Astrocyte (in vitro differentiated cells and primary cell): ENCODE results near the gene SP6. TPM values are rescaled to one million over a fixed set of nuclear protein-coding genes. Genes with fewer than 3 reads are reported as not detected.

Source experiments
- DNase-seq: peaks from one replicate; pipeline ENCODE4 v3.0.0-alpha.2; 2010; ENCODE audit warnings: low read depth
- FAIRE-seq: peaks from 2 replicates; lab custom pipeline; 2011; peaks lifted over from hg19 to GRCh38; lab: Jason Lieb, UNC
- H2AFZ ChIP-seq: 2 replicates; pipeline ENCODE4 v1.6.0; 2012; ENCODE audit warnings: low read depth, low read length, inconsistent platforms
- H3K27ac ChIP-seq: 2 replicates; pipeline ENCODE4 v1.5.1; 2011; ENCODE audit warnings: low read depth, low read length, inconsistent platforms
- H3K27me3 ChIP-seq: 2 replicates; pipeline ENCODE4 v1.6.0; 2011; ENCODE audit warnings: low read length, inconsistent platforms; ENCODE audit not compliant: insufficient read depth
- H3K36me3 ChIP-seq: 2 replicates; pipeline ENCODE4 v1.5.1; 2011; ENCODE audit warnings: low read length, inconsistent platforms; ENCODE audit not compliant: insufficient read depth
- H3K4me1 ChIP-seq: 2 replicates; pipeline ENCODE4 v1.5.1; 2011; ENCODE audit warnings: low read length, inconsistent platforms; ENCODE audit not compliant: insufficient read depth
- H3K4me2 ChIP-seq: 2 replicates; pipeline ENCODE4 v1.6.0; 2012; ENCODE audit warnings: low read length, inconsistent platforms
- H3K4me3 ChIP-seq: 2 replicates; pipeline ENCODE4 v1.5.1; 2011; ENCODE audit warnings: low read depth, mild to moderate bottlenecking, low read length, inconsistent platforms; ENCODE audit not compliant: insufficient read depth
- H3K79me2 ChIP-seq: 2 replicates; pipeline ENCODE4 v1.6.0; 2012; ENCODE audit warnings: mild to moderate bottlenecking, low read length, inconsistent platforms; ENCODE audit not compliant: insufficient read depth
- H3K9ac ChIP-seq: 2 replicates; pipeline ENCODE4 v1.6.0; 2012; ENCODE audit warnings: mild to moderate bottlenecking, low read length, inconsistent platforms
- H3K9me3 ChIP-seq: 2 replicates; pipeline ENCODE4 v1.5.1; 2012; ENCODE audit warnings: low read depth, mild to moderate bottlenecking, low read length, inconsistent platforms; ENCODE audit not compliant: insufficient read depth
- H4K20me1 ChIP-seq: 2 replicates; pipeline ENCODE4 v1.6.0; 2012; ENCODE audit warnings: low read length, inconsistent platforms; ENCODE audit not compliant: insufficient read depth
- H3K27ac Mint-ChIP-seq: one replicate; pipeline ENCODE4 v1.8.0; 2021; ENCODE audit warnings: mild to moderate bottlenecking, mixed read lengths; ENCODE audit not compliant: unreplicated experiment
- H3K27me3 Mint-ChIP-seq: one replicate; pipeline ENCODE4 v1.8.0; 2021; ENCODE audit warnings: low read depth, mixed read lengths; ENCODE audit not compliant: unreplicated experiment
- H3K36me3 Mint-ChIP-seq: one replicate; pipeline ENCODE4 v1.8.0; 2021; ENCODE audit warnings: low read depth, mixed read lengths; ENCODE audit not compliant: unreplicated experiment
- H3K4me1 Mint-ChIP-seq: one replicate; pipeline ENCODE4 v1.8.0; 2021; ENCODE audit warnings: low read depth, mixed read lengths; ENCODE audit not compliant: unreplicated experiment
- H3K4me3 Mint-ChIP-seq: one replicate; pipeline ENCODE4 v1.8.0; 2021; ENCODE audit warnings: mild to moderate bottlenecking, moderate library complexity, mixed read lengths; ENCODE audit not compliant: unreplicated experiment
- H3K9me3 Mint-ChIP-seq: one replicate; pipeline ENCODE4 v1.8.0; 2021; ENCODE audit warnings: mild to moderate bottlenecking, mixed read lengths; ENCODE audit not compliant: unreplicated experiment
- EZH2 ChIP-seq: IDR thresholded peaks from 2 replicates; pipeline ENCODE4 v1.6.1; 2012; ENCODE audit warnings: mild to moderate bottlenecking, low read length, inconsistent platforms; ENCODE audit not compliant: insufficient read depth
- total RNA-seq: library from RNA; stranded (reverse); gene quantifications from 2 replicates; pipeline ENCODE4 v1.2.1, GENCODE V29; 2021
- TF ChIP-seq, protein P1 (sequence below): IDR thresholded peaks from 2 replicates; pipeline ENCODE4 v1.5.1; 2011; ENCODE audit warnings: low read depth, mild to moderate bottlenecking, inconsistent platforms, low read length, moderate library complexity; ENCODE audit not compliant: insufficient read depth

SP6 gene
- total RNA-seq, 1 donor from 2014 or later = 1.6 TPM

DNA sequence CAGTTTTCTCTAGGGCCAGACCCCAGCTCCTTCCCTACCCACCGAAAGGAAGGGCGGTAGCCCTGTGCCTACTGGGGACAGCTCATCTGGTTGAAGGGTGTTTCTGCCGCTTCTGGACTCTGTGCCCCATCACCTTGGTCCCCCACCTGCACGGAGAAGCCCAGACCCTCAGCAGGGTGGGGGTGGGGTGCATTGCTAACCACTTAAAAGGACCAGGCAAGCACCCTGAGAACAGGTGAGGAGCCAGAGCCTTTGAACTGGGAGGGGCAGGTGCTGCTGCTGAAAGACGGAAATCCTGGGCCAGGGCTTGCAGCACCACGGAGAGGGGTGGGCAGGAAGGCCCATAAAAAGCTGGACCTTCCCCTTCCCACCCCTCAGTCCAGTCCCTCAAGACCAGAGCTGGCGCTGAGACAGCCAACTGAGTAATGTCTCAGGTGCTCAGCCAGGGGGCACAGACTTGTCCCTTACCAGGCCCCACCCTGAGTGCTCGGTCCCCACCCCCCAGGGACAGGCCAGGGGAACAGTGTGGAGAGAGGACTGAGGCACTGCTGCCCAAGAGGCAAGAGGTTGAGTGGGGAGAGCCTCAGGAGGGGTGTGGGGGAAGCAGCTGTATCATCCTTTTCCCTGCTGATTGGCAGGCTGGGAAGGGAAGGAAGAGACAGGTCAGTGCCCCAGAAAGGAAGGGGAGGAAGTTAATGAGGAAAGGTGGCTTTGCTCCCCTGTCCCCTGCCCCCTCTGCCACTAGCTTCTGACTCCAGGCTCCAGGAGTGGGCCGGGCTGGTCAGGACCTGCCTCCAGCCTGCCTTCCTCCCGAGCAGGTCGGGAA lies 34.2 kb upstream of the SP6 start:
- Mint-ChIP-seq H3K27me3 (peaks cover 22% of the 10 kb centered on the region), H3K27ac (no peak overlapping the region), H3K9me3 (no peaks in the 10 kb centered on the region), H3K36me3 (no peaks in the 10 kb centered on the region), H3K4me1 (peaks cover 2% of the 10 kb centered on the region), H3K4me3 (no peak overlapping the region)
- Histone ChIP-seq H3K4me2 (no peak overlapping the region), H3K79me2 (no peaks in the 10 kb centered on the region), H3K36me3 (no peaks in the 10 kb centered on the region), H3K9me3 (no peaks in the 10 kb centered on the region), H3K27me3 (peaks cover 7% of the 10 kb centered on the region), H2AFZ (no peak overlapping the region), H4K20me1 (no peaks in the 10 kb centered on the region), H3K4me3 (no peak overlapping the region), H3K9ac (no peak overlapping the region), H3K27ac (no peak overlapping the region), H3K4me1 (no peaks in the 10 kb centered on the region)
- no peak for DNase-seq
- no peak for TF ChIP-seq EZH2
- TF ChIP-seq, protein P1, sequence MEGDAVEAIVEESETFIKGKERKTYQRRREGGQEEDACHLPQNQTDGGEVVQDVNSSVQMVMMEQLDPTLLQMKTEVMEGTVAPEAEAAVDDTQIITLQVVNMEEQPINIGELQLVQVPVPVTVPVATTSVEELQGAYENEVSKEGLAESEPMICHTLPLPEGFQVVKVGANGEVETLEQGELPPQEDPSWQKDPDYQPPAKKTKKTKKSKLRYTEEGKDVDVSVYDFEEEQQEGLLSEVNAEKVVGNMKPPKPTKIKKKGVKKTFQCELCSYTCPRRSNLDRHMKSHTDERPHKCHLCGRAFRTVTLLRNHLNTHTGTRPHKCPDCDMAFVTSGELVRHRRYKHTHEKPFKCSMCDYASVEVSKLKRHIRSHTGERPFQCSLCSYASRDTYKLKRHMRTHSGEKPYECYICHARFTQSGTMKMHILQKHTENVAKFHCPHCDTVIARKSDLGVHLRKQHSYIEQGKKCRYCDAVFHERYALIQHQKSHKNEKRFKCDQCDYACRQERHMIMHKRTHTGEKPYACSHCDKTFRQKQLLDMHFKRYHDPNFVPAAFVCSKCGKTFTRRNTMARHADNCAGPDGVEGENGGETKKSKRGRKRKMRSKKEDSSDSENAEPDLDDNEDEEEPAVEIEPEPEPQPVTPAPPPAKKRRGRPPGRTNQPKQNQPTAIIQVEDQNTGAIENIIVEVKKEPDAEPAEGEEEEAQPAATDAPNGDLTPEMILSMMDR = no peak
- no peak for FAIRE-seq

DNA sequence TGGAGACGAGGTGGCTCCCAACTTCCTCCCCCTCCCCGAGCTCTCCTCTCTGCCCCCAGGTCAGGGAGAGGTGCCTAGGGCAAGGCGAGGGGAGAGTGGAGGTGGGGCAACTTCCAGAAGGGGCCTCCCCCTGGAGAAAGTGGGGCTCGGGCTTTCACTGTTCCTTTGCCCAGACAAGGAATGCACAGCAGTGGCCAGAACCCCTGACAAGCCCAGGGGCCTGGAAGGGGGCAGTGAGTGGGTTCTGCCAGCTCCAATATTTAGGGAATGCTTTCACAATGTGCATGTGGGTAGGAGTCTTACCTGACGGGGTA lies 33.4 kb upstream of the SP6 start:
- H3K9me3 Mint-ChIP-seq = no peaks in the 10 kb centered on the region
- no peak for FAIRE-seq
- H3K4me2 ChIP-seq = no peak overlapping the region

More for the DNA sequence above, 33.4 kb upstream of the SP6 start:
- no peak for TF ChIP-seq EZH2
- TF ChIP-seq, protein P1 = no peak
- Mint-ChIP-seq H3K4me3 (no peak overlapping the region), H3K4me1 (peaks cover 2% of the 10 kb centered on the region), H3K27me3 (peaks cover 22% of the 10 kb centered on the region), H3K27ac (no peak overlapping the region), H3K36me3 (no peaks in the 10 kb centered on the region)
- H3K4me1 ChIP-seq = no peaks in the 10 kb centered on the region
- no peaks in the 10 kb centered on the region for H3K36me3 ChIP-seq
- no peak overlapping the region for H3K9ac ChIP-seq
- no peak overlapping the region for H3K4me3 ChIP-seq
- no peak overlapping the region for H3K27ac ChIP-seq
- H3K79me2 ChIP-seq = no peaks in the 10 kb centered on the region
- H4K20me1 ChIP-seq = no peaks in the 10 kb centered on the region
- DNase-seq = no peak
- no peaks in the 10 kb centered on the region for H3K9me3 ChIP-seq
- H2AFZ ChIP-seq = no peak overlapping the region
- peaks cover 7% of the 10 kb centered on the region for H3K27me3 ChIP-seq
